SKM-1 (cell line): Measurements from ENCODE around the gene MYH7.
"Not testable (repeated sequence)": the region's sequence is repeated elsewhere in the genome, so short reads cannot be mapped to it uniquely, and the experiment has no call there.

Experiments
- DNase-seq: peaks from one replicate; lab custom pipeline; 2025; ENCODE audit not compliant: unreplicated experiment; lab: John Stamatoyannopoulos, UW

Gene MYH7

DNA sequence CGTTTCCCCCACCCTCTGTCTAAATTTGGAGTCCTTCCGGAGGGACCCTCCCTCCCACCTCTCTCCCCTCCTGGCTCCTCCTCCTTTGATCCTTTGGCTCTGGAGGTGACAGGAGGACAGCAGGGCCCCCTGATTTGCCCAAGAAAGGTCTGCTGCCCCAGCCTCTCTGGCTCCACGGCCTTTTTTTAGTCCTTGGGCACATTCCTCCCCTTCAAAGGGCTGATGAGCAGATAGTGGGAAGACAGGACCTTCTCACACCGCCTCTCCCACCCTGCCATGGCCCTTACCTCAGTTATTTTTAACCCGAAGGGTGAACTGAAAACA lies 27.2 kb downstream of the MYH7 start:
- DNase-seq = no peak

DNA sequence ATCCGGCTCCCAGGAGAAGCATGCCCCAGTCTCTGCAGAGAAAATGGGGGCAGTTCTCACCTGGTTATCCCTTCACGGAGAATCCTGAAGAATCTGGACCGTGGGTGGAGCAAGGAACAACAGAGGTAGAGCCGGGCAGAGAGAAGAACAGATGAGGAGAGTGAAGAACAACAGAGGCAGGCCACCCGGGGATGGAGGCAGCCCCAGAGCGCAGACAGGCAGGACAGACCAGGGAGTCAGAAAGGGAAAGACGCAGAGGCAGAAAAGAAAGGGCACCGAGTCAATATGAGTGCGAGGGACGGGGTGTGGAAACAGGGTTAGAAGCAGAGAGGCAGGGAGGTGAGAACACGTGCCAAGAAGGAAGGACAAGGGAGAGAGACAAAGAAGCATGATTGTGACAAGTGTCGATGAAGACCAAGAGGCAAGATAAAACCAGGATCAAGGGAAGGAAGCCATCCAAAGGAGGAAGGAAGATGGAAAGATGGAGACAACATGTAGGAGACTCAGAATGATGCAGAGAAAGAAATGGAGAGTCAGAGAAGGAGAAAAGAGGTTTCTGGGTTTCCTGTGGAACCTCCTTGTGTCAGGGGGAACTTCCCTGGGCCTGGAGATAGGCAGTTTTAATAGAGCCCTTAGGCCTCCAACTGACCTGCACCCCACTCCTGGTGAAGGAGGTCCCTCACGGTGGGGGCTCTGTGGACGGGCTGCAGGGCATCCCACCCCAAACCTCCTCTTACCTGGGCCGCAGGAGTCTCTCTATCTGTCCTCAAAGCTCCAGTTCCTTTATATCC lies 27.7 kb downstream of the MYH7 start, which contains the start of gene MYH6:
MYH6 (minus strand) TSS at position 758 of the 791 bp plus-strand sequence. CDS start 1,050 bp downstream, outside the sequence.
- no peak for DNase-seq

DNA sequence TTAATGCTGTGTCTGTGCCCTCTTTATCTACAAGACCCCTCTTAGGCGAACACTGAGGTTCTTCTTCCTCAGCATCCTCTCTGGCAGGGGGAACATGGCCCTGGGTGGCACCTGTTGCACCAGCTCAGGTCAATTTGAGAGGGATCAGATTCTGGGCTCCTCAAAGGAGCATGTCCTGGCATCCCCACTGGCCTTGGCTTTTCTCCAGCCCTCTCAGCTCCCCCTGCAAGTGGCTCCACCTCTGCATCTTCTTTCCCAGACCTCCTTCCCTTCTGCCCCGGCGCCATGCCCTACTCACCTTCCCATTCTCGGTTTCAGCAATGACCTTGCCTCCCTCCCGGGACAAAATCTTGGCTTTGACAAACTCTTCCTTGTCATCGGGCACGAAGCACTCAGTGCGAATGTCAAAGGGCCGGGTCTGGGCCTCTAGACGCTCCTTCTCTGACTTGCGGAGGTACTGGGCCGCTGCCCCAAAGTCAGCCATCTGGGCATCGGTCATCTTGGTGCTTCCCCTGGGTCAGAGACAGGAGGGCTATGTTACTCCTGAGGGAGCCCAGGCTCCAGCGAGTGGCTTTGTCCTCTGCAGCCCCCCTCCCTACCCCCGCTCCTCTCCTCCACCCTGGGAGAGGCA lies 28.6 kb downstream of the MYH7 start:
- no peak for DNase-seq

DNA sequence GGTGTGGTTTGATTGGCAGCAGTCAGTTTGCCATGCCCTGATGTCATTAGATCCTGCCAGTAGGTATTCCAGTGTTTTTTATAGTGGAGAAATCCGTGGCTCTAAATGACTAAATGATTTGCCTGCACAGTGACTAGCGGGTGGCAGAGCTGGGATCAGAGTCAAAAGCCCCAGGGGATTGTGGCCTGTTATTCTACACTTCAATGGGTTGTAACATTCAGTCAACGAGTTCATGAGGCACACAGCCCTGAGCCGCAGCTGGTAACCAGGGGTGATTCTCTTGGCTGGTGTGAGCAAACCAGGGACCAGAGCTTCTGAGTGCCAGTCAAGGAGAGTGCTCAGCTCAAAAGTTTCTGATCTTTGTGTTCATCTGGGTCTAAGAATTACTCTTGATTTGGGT lies 29.2 kb downstream of the MYH7 start:
- no peak for DNase-seq

DNA sequence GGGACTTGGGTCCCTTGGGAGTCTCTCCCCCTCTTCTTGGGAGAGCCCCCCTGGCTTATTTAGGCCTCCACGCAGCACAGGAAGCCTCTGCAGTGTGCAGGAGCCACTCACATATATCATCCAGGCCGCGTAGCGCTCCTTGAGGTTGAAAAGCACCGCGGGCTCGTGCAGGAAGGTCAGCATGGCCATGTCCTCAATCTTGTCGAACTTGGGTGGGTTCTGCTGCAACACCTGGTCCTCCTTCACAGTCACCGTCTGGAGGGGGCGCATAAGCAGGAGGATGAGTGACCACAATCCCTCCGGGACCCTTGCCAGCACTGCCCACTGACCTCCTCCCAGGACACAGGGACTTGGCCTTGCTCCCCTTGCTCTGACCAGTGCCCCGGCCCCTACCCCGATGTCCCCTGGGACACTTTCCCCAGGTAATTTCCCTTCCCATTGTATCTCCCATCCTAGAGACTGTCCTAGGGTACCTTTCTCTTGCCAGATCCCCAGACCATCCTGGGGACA lies 29.9 kb downstream of the MYH7 start:
- no peak for DNase-seq

DNA sequence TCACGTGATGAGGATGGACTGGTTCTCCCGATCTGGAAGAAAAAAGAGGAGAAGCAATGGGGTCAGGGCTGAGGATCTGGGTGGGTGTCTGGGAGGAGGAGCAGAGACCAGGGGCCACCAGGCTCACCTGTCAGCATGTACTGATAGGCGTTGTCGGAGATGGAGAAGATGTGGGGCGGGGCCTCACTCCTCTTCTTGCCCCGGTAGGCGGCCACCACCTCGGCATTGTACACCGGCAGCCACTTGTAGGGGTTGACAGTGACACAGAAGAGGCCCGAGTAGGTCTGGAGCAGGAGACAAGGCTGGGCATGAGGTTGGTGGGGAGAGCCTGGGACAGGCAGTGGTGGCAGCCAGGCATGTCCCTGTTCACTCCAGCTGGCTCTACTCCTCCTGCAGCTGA lies 30.4 kb downstream of the MYH7 start:
- no peak for DNase-seq

DNA sequence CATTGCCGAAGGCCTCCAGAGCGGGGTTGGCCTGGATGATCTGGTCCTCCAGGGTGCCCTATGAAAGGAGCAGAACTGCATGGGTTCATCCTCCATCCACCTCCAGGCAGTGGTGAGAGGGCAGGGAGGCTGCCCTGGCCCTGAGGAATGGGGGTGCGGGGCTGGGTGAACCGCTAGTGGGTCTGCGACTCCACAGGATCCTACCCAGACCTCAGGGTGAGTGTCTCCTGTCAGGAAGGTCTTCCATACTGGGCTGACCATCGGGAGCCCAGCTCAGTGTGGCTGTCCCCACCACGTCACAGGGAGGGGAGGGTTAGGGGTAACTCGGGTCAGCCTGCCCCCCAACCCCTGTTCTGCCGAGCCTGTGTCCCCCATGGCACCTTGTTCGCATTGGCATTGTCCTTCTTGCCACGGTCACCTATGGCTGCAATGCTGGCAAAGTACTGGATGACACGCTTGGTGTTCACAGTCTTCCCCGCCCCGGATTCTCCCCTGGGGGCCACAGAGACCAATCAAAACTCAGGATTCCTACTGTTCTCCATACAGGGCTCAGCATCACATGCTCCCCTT lies 31.0 kb downstream of the MYH7 start:
- no peak for DNase-seq

DNA sequence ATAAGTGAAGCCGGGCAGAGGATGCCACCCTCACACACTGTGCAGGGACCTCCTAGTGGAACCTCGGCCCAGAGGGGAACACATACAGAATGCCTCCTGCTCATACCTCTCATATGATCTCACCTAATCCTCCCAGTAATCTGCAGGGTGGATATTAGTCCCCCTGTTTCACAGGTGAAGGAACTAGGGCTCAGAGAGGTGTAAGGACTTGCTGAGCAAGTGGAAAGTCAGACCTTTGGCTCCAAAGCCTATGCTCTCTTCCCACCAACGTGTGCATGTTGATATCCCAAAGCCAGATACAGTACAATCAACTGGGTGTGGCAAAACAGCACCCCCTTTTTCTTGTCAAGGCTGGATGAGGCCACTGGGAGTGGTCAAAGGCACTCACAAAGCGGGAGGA lies 31.6 kb downstream of the MYH7 start:
- DNase-seq = no peak

DNA sequence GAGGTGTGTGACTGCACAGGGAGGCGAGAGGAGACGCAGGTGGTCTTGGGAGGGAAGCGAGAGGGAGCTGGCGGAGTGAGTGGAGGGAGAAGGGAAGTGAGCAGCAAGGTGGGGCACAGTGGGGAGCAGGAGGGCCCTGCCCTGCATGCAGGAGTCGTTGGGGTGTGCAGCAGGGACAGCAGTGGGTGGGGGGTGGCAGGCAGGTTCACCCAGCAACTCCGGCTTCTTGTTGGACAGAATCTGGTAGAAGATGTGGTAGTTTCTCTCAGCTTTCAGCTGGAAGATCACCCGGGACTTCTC lies 32.4 kb downstream of the MYH7 start:
- no peak for DNase-seq

DNA sequence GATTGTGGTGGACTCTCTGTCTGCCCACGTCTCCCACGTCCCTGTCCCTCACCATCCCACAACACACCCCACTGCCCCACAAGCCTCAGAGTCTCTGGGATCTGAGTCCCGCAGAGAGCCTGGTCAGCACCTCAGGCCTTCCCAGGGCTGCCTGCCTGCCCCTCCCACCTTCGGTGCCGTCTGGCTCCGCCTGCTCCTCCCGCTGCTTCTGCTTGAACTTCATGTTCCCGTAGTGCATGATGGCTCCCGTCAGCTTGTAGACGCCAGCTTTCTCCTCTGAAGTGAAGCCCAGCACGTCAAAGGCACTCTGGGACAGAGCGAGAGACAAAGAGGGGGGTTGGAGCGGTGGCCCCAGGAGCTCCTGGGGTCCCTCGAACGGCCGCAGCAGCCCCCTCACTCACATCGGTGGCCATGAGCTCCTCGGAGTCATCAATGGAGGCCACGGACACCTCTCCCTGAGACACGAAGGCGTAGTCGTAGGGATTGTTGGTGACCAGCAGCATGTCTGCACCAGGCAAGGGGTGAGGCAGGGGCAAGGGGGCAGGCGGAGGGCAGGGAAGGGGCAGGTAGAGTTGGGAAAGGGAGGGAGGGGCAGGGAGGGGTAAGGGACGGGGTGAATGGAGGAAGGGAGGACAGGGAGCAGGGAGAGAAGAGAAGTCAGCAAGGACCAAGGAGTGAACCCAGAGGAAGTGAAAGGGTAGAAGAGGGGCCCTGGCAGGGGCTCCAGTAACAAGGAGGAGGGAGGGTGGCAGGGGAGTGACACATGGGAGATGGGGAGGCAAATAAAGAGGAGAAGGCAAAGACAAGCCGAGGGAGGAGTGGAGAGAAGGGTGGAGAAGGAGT lies 32.9 kb downstream of the MYH7 start:
- DNase-seq = no peak

DNA sequence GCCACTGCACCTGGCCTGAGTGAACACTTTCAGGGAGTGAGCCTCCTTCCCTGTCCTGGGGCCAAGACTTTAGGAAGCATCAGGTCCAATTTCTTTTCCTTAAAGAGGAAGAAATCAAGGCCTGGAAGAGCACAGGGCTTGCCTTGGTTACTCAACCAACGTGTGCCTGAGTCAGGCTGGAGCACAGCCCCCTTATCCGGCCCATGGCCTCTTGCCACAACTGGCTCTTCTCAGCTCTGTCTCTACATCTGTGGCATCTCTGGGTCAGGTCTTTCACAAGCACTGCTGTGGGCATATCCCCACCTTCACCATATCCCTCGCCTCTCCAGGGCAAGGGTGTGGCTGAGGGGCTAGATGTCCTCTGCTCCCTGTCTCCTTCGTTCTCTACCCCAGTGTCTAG lies 34.2 kb downstream of the MYH7 start:
- DNase-seq = no peak

DNA sequence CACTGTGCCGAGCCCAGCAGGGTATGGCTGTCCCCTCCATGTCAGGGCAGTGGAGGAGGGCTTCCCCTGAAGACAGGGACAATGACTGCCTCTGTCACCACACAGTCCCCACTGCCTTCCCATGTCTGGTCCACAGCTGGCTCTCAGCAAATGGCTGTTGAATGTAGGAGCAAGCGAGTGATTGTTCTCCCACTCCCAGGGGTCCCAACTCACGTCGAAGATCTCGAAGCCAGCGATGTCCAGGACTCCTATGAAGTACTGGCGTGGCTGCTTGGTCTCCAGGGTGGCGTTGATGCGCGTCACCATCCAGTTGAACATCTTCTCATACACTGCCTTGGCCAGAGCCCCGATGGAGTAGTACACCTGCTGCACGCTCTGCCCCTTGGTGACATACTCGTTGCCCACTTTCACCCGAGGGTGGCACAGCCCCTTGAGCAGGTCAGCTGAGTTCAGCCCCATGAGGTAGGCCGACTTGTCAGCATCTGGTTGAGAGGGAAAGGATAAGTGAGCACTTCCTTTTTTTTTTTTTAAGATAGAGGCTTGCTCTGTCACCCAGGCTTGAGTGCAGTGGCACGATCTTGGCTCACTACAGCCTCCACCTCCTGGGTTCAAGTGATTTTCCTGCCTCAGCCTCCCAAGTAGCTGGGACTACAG lies 34.8 kb downstream of the MYH7 start:
- not testable (repeated sequence) for DNase-seq

DNA sequence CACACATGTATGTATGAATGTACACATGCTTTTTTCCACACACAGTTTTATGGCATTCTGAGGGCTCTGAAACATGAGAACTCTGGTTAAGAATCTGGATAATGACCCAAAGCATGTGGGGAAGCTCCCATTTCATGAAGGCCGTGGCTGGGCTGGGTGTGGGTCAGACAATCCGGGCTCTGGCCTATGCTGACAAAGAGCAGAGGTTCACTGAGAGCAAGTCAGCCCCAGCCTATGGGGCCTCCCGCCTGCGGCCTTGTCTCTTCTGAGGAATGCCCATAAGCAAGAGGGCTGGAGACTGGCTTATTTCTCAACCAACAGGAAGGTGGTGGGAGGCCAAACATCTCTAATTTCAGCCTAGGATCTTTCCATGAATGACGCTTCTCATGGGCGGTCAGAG lies 35.9 kb downstream of the MYH7 start:
- no peak for DNase-seq

DNA sequence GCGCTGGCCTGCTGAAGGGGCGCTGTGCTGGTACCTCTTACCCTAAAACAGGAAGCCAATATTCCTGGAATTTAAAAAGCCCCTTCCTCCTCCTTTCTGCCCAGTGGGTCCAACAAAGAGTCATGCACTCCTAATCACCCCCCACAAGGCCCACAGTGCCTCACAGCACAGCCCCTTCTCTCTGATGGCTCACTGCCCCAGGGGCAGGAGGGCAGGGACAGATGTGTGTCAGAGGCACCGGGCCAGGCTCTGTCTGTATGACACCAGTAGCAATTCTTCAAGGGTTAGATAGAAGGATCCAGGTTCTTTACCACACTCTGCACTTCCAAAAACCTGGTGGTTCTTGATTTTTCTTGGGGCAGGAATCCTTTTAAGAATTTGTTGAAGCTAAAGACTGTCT lies 36.3 kb downstream of the MYH7 start:
- no peak for DNase-seq

DNA sequence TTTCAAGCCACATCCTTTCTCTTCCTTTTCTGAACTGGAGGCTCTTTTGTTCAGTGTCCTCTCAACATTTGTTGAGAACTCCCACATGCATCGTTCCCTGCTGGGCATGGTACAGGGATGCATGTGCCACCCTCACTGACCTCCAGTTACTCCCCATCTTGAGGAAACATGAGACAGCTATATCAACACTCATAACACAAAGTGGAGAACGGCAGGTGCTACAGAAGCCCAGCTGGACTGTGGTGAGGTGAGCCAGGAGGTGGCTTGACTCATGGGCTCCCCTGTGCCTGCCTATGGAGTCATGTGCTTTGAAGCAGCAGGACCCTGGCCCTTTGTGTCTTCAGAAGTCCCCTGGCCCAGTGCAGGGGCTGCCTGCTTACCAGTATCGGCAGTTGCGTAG lies 37.1 kb downstream of the MYH7 start:
- DNase-seq = no peak

DNA sequence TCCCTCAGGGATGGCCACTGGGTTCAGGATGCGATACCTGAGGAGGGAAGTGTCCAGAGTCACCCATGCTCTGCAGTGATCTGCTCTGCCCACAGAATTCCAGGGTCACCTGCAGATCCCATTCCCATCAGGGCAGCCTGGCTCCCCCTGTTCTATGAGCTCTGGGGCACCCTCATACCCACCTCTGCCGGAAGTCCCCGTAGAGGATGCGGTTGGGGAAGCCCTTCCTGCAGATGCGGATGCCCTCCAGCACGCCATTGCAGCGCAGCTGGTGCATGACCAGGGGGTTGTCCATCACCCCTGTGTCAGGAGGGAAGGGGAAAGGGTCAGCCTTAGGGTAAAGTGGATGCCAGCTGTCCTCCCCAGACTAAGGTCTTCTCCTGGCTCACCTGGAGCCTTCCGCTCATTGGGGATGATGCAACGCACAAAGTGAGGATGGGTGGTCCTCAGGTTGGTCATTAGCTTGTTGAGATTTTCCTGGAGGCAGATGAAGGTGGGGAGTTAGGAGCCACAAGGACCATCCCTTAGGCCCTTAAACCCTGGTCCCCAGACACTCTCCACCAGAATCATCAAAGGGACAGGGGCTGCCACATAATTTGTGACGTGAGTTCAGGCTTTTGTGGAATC lies 38.6 kb downstream of the MYH7 start:
- no peak for DNase-seq

DNA sequence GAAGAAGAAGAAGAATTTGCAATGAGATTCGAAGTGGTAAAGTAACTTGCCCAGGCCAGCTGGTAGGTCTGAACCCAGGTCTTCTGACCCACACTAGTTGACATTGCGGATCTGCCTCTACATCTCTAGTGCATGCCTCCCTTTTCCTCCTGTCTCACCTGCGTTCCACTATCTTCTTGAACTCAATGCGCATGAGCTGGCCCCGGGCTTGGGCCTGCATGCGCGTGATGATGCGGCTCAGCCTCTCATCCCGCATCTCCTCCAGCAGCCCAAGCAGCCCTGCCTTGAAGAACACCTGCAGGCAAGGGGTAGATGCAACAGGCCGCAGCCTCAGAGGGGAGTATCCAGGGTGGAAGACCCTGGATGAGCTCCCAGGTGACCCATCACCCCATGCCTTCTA lies 39.3 kb downstream of the MYH7 start:
- DNase-seq = no peak

DNA sequence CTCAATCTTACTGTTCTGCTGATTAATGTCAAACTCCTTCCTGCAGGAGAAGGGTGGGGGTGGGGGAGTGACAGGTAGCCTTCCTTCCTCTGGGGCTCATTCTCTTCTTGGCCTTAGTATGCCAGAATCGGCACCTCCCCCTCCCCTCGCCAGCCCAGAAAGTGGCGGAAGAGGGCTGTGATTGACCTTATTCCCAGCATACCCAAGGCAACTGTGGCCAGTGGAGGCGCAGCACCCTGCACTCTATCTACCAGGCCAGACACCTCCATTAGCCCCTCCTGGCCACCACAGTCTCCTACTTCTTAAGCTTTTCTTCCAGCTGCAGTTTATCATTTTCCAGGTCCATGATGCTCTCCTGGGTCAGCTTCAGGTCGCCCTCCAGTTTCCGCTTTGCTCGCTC lies 42.8 kb downstream of the MYH7 start:
- no peak for DNase-seq

DNA sequence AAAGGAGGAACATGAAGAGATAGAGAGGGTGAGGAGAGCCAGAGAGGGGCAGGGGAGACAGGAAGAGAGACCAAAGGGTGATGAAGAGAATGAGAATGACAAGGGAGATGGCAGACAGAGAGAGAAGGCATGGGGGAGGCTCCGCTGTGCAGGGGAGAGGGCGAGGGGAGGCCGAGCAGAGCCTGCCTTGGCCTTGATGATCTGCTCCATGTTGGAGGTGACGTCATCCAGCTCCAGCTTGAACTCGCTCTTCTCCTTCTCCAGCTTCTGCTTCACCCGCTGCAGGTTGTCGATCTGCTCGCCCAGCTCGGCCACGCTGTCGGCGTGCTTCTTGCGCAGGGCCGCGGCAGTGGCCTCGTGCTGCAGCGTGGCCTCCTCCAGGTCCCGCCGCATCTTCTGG lies 45.6 kb downstream of the MYH7 start:
- DNase-seq = not testable (repeated sequence)

DNA sequence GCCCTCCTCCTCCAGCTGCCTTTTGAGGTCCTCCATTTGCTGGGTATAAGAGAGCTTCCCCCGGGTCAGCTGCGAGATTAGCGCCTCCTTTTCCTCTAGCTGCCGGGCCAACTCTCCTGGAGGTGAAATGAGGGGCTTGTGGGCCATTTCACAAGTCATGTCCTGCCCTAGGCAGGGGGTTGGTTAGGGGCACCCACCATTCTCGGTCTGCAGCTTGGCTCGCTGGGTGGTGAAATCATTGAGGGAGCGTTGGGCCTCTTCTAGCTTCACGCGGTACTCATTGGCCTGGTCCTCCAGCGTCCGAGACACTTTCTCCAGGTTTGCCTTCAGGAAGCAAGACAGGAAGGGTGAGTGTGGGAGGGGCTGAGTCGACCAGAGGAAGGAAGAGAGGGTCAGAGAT lies 46.1 kb downstream of the MYH7 start:
- no peak for DNase-seq

DNA sequence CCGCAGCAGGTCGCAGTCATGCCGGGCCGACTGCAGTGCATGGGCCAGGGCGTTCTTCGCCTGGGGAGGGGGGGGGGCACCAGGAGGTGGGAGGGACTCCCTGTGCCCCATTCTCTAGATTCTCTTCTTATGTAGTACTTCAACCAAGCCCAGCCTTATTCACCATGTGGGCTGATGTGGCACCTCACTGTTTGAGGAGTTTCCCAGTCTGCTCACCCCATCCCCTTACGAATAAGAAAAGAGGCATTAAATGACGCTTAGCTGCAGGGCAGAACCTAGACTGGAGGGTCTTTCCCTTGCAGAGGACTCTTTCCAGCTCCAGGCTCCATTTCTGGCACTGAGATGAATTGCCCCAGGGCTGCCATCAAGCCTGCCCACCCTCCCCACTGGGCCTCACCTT lies 46.5 kb downstream of the MYH7 start:
- DNase-seq = no peak
